Medulla oblongata (tissue), 1 donor: ENCODE data around the gene EPM2AIP1.
A peak's percentile ranks its signal among the peaks of the same experiment; 100 is the strongest.
"Not testable (repeated sequence)": the region's sequence is repeated elsewhere in the genome, so short reads cannot be mapped to it uniquely, and the experiment has no call there.

Source experiments
- DNase-seq: peaks from one replicate; pipeline ENCODE4 v3.0.0-alpha.2; 2015; ENCODE audit errors: extremely low spot score

EPM2AIP1 gene

GRCh38 chr3:36992806-36993325 lies at the start of gene EPM2AIP1:
Gene EPM2AIP1, minus strand, starts transcription at chr3:36993131. Its CDS starts 54 bp downstream, at chr3:36993077.
- DNase-seq, result no peak

GRCh38 chr3:37042712-37043111 lies 49.8 kb upstream of the EPM2AIP1 start:
- not testable (repeated sequence) for DNase-seq

- no peak for DNase-seq
These were observed 48.7 kb upstream of the EPM2AIP1 start for GRCh38 chr3:37041546-37042195.

- DNase-seq, result no peak
These were observed 47.3 kb upstream of the EPM2AIP1 start for GRCh38 chr3:37040231-37040630.

- no peak for DNase-seq
These were observed 46.4 kb upstream of the EPM2AIP1 start for GRCh38 chr3:37039161-37039846.

- DNase-seq, result no peak
These were observed 44.4 kb upstream of the EPM2AIP1 start for GRCh38 chr3:37037352-37037751.

GRCh38 chr3:37032961-37033360 lies 40.0 kb upstream of the EPM2AIP1 start:
- DNase-seq, result no peak

- no peak for DNase-seq
These were observed 38.3 kb upstream of the EPM2AIP1 start for GRCh38 chr3:37031096-37031682.

- DNase-seq, result no peak
These were observed 37.7 kb upstream of the EPM2AIP1 start for GRCh38 chr3:37030588-37030987.

- no peak for DNase-seq
These were observed 36.7 kb upstream of the EPM2AIP1 start for GRCh38 chr3:37029516-37030163.

- DNase-seq, result no peak
These were observed 36.2 kb upstream of the EPM2AIP1 start for GRCh38 chr3:37029111-37029510.

GRCh38 chr3:37028329-37028728 lies 35.4 kb upstream of the EPM2AIP1 start:
- no peak for DNase-seq

- no peak for DNase-seq
These were observed 33.9 kb upstream of the EPM2AIP1 start for GRCh38 chr3:37026851-37027250.

GRCh38 chr3:37025561-37026335 lies 32.8 kb upstream of the EPM2AIP1 start:
- no peak for DNase-seq

- peak; percentile 52 for DNase-seq
These were observed 32.0 kb upstream of the EPM2AIP1 start for GRCh38 chr3:37024820-37025405.

- no peak for DNase-seq
These were observed 31.2 kb upstream of the EPM2AIP1 start for GRCh38 chr3:37024092-37024491.

- no peak for DNase-seq
These were observed 24.8 kb upstream of the EPM2AIP1 start for GRCh38 chr3:37017683-37018082.

GRCh38 chr3:37016903-37017302 lies 24.0 kb upstream of the EPM2AIP1 start:
- DNase-seq, result no peak

- DNase-seq, result no peak
These were observed 22.7 kb upstream of the EPM2AIP1 start for GRCh38 chr3:37015642-37016041.

GRCh38 chr3:37014620-37015019 lies 21.7 kb upstream of the EPM2AIP1 start:
- no peak for DNase-seq
